Endothelial cell (in vitro differentiated cells): ENCODE data around the gene OAF. TPM values are rescaled to one million over a fixed set of nuclear protein-coding genes. Genes with fewer than 3 reads are reported as not detected.
A peak's percentile ranks its signal among the peaks of the same experiment; 100 is the strongest.

Experiments used
- DNase-seq: peaks from one replicate; pipeline ENCODE4 v3.0.0; 2021; ENCODE audit warnings: low spot score
- H3K27ac Mint-ChIP-seq: one replicate; pipeline ENCODE4 v1.8.0; 2021; ENCODE audit warnings: mixed read lengths, inconsistent platforms; ENCODE audit not compliant: unreplicated experiment
- H3K27me3 Mint-ChIP-seq: one replicate; pipeline ENCODE4 v1.8.0; 2021; ENCODE audit warnings: mild to moderate bottlenecking, moderate library complexity, mixed read lengths, inconsistent platforms; ENCODE audit not compliant: unreplicated experiment
- H3K36me3 Mint-ChIP-seq: one replicate; pipeline ENCODE4 v1.8.0; 2021; ENCODE audit warnings: mild to moderate bottlenecking, low read depth, mixed read lengths, inconsistent platforms; ENCODE audit not compliant: unreplicated experiment
- H3K4me1 Mint-ChIP-seq: one replicate; pipeline ENCODE4 v1.8.0; 2021; ENCODE audit warnings: mild to moderate bottlenecking, mixed read lengths, inconsistent platforms; ENCODE audit not compliant: unreplicated experiment
- H3K4me3 Mint-ChIP-seq: one replicate; pipeline ENCODE4 v1.8.0; 2021; ENCODE audit warnings: mild to moderate bottlenecking, mixed read lengths, inconsistent platforms; ENCODE audit not compliant: unreplicated experiment
- H3K9me3 Mint-ChIP-seq: one replicate; pipeline ENCODE4 v1.8.0; 2021; ENCODE audit warnings: mixed read lengths, inconsistent platforms; ENCODE audit not compliant: unreplicated experiment
- total RNA-seq: library from RNA; stranded (reverse); fragmentation: NEBNext Ultra II Directional; extraction: Animal tissue kit (Norgen Biotek cat#: 25700); gene quantifications from one replicate; pipeline ENCODE4 v1.2.1, GENCODE V29; 2021; ENCODE audit not compliant: unreplicated experiment
- TF ChIP-seq, protein P1 (sequence below): fragments of 200-600 bp; sonication (generic); IDR thresholded peaks from one replicate; pipeline ENCODE4 v1.5.0; 2021; ENCODE audit warnings: antibody characterized with exemption; ENCODE audit not compliant: unreplicated experiment

Gene OAF
- total RNA-seq, 1 donor from 2014 or later = 15.5 TPM

DNA sequence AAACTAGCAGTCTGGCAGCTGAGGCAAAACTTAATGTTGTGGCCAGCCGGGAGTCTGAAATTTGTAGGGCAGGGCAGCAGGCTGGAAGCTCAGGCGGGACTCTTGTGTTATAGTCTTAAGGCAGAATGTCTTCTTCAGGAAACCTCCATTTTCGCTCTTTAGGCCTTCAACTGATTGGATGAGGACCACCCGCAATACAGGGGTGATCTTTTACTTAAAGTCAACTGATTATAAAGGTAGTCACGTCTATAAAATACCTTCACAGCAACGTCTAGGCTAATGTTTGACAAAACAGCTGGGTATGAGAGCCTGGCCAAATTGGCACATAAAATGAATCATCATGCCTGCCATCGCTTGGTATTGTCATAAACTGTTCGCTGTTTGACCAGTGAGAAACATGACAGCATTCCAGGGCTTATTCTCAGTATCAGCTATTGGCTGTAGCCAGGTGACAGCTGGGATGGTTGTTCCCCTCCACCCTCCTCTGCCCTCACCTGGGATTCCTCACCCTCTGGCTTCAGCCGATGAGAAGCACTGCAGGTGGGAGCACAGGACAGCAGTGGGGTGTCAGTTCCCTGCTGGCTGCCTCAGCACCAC is 22.5 kb downstream of the OAF start:
- Mint-ChIP-seq H3K4me1 (peaks cover 21% of the 10 kb centered on the region), H3K27me3 (peaks cover 4% of the 10 kb centered on the region), H3K9me3 (no peaks in the 10 kb centered on the region), H3K4me3 (no peak overlapping the region), H3K36me3 (peaks cover 2% of the 10 kb centered on the region), H3K27ac (no peak overlapping the region)
- no peak for DNase-seq
- TF ChIP-seq, protein P1, sequence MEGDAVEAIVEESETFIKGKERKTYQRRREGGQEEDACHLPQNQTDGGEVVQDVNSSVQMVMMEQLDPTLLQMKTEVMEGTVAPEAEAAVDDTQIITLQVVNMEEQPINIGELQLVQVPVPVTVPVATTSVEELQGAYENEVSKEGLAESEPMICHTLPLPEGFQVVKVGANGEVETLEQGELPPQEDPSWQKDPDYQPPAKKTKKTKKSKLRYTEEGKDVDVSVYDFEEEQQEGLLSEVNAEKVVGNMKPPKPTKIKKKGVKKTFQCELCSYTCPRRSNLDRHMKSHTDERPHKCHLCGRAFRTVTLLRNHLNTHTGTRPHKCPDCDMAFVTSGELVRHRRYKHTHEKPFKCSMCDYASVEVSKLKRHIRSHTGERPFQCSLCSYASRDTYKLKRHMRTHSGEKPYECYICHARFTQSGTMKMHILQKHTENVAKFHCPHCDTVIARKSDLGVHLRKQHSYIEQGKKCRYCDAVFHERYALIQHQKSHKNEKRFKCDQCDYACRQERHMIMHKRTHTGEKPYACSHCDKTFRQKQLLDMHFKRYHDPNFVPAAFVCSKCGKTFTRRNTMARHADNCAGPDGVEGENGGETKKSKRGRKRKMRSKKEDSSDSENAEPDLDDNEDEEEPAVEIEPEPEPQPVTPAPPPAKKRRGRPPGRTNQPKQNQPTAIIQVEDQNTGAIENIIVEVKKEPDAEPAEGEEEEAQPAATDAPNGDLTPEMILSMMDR = no peak

DNA sequence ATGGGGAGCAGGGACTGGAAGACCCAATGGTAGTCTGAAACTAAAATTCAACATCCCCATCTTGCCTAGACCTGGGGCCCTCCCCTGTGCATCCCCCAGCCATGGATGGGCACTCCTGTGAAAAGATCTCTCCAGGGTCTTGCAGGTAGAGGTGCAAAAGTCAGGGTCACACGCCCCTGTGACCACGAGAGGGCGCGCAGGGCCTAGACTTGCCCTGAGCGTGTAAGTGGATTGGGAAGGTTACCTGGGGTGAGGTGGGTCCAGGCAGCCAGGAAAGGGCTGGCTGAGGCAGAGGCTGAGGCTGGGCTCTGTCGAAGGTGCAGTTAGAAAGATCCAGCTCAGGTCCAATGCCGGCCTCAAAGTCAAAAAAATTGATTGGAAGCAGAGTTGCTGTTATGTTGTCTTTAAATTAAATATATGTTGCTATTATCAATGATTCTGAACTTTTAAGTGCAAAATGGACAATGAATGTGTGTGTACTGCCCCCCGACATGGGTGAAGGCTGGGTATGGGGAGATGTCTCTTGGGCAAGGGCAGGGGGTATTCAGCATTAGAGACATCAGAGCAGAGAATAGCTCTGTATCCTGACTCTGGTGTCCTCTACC is 24.3 kb downstream of the OAF start:
- no peak overlapping the region for H3K4me3 Mint-ChIP-seq
- DNase-seq = peak; percentile 81
- peaks cover 9% of the 10 kb centered on the region for H3K27me3 Mint-ChIP-seq

DNA sequence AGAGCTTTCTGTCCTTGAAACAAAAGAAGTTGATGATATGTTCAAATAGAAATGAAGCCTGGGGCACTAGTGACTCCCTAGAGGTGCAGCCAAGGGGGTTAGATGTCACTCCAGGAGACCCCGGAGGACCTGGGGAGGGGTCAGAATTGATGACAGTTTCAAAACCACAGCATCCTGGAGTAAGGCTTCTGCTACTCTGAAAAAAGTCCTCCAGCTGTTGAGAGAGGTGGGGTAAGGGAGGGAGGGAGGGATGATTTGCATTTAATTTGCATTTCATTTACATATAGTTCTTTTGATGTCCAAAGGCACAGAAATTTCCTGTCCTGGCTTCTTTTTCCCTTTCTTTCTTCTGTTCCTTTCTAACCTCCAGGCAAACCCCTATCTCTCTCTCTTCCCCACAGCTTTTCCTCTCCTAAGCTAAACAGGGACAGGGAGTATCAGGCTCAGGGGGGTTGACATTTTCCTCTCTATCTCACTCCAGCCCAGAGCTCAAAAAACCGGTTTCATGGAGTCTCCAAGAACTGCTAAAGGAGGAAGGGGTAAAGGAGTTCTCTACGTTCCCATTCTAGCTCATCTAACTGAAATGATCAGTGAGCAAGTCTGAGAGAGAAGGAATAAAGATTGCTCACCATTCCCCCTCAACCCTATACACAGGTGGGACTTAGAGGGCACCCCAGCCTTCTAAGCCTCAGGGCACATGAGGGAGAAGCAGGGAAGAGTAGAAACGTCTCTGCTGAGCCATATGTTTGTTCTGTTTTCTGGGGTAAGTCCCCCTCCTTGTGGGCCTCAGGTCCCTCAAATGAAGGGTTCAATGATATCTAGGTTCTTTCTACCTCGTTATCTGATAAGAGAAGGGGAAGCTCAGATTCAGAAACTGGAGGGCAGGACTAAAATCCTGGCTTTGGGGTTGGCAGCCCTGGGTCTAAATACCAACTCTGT is 25.6 kb downstream of the OAF start:
- no peak for DNase-seq
- Mint-ChIP-seq H3K4me1 (peaks cover 20% of the 10 kb centered on the region), H3K27me3 (peaks cover 9% of the 10 kb centered on the region), H3K9me3 (no peaks in the 10 kb centered on the region), H3K4me3 (no peak overlapping the region), H3K27ac (peak overlapping the region; percentile 84), H3K36me3 (no peaks in the 10 kb centered on the region)
- TF ChIP-seq, protein P1 = no peak

More for the DNA sequence above, 24.3 kb downstream of the OAF start:
- no peak overlapping the region for H3K27ac Mint-ChIP-seq
- H3K36me3 Mint-ChIP-seq = no peaks in the 10 kb centered on the region
- peaks cover 20% of the 10 kb centered on the region for H3K4me1 Mint-ChIP-seq
- no peaks in the 10 kb centered on the region for H3K9me3 Mint-ChIP-seq
- TF ChIP-seq, protein P1 = peak; percentile 82

DNA sequence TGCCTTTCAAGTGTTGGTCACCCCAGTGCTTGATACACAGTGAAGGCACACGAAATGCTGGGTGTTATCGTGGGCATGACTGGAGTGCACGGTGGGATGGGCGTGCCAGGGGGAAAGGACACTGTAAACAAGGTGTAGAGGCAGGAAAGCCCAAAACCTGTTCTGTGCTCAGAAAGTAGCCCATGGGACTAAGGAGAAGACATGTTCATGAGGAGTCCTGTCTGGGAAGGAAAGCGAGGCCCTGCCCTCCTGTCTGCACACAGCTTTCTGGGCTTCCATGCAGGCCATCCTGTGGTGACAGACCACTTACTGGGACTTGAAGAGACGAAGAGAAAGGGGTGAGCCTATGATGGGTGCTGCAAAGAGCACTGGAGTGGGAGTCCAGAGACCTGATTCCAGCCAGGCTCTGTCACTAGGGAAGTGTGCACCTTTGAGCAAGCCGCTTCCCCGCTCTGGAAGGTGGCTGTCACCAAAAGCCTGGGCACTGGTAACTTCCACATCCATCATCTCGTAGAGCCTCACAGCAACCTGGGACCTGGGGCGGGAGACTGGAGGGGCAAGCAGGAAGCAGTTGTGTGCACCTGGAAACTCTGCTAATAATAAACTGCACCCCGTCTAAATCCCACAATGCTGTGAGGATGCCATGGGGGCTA is 28.3 kb downstream of the OAF start:
- H3K27me3 Mint-ChIP-seq = peaks cover 10% of the 10 kb centered on the region
- TF ChIP-seq, protein P1 = no peak
- DNase-seq = no peak
- peaks cover 20% of the 10 kb centered on the region for H3K4me1 Mint-ChIP-seq
- no peak overlapping the region for H3K4me3 Mint-ChIP-seq
- no peak overlapping the region for H3K27ac Mint-ChIP-seq
- no peaks in the 10 kb centered on the region for H3K36me3 Mint-ChIP-seq
- H3K9me3 Mint-ChIP-seq = no peaks in the 10 kb centered on the region
